Measurements from ENCODE around the gene HDAC4. TPM values are rescaled to one million over a fixed set of nuclear protein-coding genes. Genes with fewer than 3 reads are reported as not detected.

HDAC4 gene
- total RNA-seq, 1 experiment from 2014 or later, result 47.6 TPM

DNA sequence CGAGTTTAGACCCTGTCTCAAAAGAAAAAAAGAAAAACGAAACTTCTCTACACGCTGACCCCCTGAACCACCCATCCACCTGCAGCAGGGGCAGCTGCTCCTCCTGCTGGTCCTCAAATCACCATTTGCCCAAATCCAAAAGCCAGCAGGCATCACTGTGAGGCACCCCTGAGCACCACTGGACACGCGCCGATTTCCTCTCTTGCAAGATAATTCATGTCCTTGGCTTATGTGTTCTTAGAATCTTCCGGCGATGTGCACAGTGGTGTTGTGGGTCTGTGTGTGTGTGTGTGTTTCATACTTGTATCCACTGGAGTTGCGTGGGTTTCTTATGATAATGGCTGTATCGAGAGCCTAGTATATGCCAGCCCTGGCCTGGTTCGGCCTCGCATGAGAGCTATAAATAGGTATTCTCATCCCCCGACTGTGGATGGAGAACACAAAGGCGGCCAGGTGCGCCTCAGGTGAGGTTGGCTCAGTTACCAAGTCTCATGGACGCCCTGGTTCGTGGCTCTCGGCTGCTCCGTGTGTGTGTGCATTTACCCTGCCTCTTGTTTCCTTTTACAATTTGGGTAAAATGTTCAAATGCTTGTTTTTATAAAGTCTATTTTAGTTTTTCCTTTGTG is 235.5 kb downstream of the HDAC4 start (continued):
- TF ChIP-seq EGR1 (IDR thresholded peaks at IDR 0.05; ENCODE audit: low read depth) (no peak), ZNF274 (IDR thresholded peaks at IDR 0.05; ENCODE audit: low read depth, low read length) (no peak), TCF7L2 (IDR thresholded peaks at IDR 0.05; ENCODE audit: borderline replicate concordance, extremely low read depth, insufficient read depth, insufficient read length) (no peak)
- TF ChIP-seq, protein P1, sequence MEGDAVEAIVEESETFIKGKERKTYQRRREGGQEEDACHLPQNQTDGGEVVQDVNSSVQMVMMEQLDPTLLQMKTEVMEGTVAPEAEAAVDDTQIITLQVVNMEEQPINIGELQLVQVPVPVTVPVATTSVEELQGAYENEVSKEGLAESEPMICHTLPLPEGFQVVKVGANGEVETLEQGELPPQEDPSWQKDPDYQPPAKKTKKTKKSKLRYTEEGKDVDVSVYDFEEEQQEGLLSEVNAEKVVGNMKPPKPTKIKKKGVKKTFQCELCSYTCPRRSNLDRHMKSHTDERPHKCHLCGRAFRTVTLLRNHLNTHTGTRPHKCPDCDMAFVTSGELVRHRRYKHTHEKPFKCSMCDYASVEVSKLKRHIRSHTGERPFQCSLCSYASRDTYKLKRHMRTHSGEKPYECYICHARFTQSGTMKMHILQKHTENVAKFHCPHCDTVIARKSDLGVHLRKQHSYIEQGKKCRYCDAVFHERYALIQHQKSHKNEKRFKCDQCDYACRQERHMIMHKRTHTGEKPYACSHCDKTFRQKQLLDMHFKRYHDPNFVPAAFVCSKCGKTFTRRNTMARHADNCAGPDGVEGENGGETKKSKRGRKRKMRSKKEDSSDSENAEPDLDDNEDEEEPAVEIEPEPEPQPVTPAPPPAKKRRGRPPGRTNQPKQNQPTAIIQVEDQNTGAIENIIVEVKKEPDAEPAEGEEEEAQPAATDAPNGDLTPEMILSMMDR (IDR thresholded peaks at IDR 0.05 in 2 of 3, conservative IDR thresholded peaks at IDR 0.05 in 1 of 3; ENCODE audit: borderline replicate concordance in 1 of 3, insufficient read depth in 1 of 3, low read depth in 2 of 3, low read length in 2 of 3), result no peak

DNA sequence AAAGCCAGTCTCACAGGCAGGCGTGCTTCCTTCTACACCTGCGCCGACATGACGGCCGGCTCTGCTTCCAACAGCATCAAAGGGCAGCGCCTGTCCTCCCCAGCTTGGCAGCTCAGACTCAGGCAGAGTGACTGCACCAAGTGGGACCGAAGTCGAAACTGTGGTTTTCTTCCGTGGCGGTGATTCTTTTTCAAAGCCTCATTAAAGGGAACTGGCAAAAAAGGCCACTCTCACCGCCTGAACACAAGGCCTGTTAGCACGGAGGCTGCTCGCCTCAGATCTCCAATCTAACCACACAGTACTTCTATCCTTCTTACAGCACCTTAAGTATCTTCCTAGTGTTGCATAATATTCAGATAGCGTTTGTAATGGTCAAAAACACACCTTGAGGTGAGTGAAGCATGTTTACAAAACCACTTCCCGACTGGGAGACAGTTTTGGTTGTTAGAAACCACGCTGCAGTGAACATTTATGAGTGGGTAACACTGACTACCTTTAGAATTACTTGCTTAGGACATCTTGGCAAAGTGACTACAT is 236.4 kb downstream of the HDAC4 start:
- no peak for DNase-seq (ENCODE audit: low read depth, low spot score)

More for the DNA sequence above, 236.4 kb downstream of the HDAC4 start:
- ChIA-PET POLR2A (no interaction called here), CTCF (no interaction called here), RAD21 (ENCODE audit: low non-redundant PET in 1 of 2, low total read pairs in 2 of 2, uncharacterized antibody in 2 of 2, unreplicated experiment in 2 of 2) (no interaction called here)
- no peak overlapping the region for H3K27ac ChIP-seq (ENCODE audit: low read depth, low read length)
- no peak for ATAC-seq
- H4K20me1 ChIP-seq (ENCODE audit: insufficient read depth), result no peaks in the 10 kb centered on the region
- no peak overlapping the region for H3K4me2 ChIP-seq (ENCODE audit: low read length)
- no peak overlapping the region for H2AFZ ChIP-seq (ENCODE audit: low read depth, low read length, poor library complexity, severe bottlenecking)
- H3K9me2 ChIP-seq (ENCODE audit: insufficient read depth), result no peaks in the 10 kb centered on the region
- intact Hi-C loops (cut with micrococcal nuclease), result no loop called here
- TF ChIP-seq, protein P2, sequence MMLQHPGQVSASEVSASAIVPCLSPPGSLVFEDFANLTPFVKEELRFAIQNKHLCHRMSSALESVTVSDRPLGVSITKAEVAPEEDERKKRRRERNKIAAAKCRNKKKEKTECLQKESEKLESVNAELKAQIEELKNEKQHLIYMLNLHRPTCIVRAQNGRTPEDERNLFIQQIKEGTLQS (IDR thresholded peaks at IDR 0.05), result no peak
- no peak for TF ChIP-seq RAD21 (IDR thresholded peaks at IDR 0.05; ENCODE audit: low read depth)
- TF ChIP-seq, protein P1 (IDR thresholded peaks at IDR 0.05 in 2 of 3, conservative IDR thresholded peaks at IDR 0.05 in 1 of 3; ENCODE audit: borderline replicate concordance in 1 of 3, insufficient read depth in 1 of 3, low read depth in 2 of 3, low read length in 2 of 3), result no peak
- TF ChIP-seq ZNF274 (IDR thresholded peaks at IDR 0.05; ENCODE audit: low read depth, low read length), result no peak
- no peak for TF ChIP-seq ELF1 (IDR thresholded peaks at IDR 0.05; ENCODE audit: borderline replicate concordance, low read depth)
- no peak for TF ChIP-seq ZFX (IDR thresholded peaks at IDR 0.05)
- TF ChIP-seq POLR2A (IDR thresholded peaks at IDR 0.05; ENCODE audit: borderline replicate concordance, extremely low read depth, insufficient read depth, insufficient read length), result no peak
- TF ChIP-seq, protein P3, sequence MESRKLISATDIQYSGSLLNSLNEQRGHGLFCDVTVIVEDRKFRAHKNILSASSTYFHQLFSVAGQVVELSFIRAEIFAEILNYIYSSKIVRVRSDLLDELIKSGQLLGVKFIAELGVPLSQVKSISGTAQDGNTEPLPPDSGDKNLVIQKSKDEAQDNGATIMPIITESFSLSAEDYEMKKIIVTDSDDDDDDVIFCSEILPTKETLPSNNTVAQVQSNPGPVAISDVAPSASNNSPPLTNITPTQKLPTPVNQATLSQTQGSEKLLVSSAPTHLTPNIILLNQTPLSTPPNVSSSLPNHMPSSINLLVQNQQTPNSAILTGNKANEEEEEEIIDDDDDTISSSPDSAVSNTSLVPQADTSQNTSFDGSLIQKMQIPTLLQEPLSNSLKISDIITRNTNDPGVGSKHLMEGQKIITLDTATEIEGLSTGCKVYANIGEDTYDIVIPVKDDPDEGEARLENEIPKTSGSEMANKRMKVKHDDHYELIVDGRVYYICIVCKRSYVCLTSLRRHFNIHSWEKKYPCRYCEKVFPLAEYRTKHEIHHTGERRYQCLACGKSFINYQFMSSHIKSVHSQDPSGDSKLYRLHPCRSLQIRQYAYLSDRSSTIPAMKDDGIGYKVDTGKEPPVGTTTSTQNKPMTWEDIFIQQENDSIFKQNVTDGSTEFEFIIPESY (IDR thresholded peaks at IDR 0.05; ENCODE audit: extremely low read depth, insufficient replicate concordance, low read length), result no peak
- no peak for TF ChIP-seq EGR1 (IDR thresholded peaks at IDR 0.05; ENCODE audit: low read depth)
- no peak for TF ChIP-seq SP1 (IDR thresholded peaks at IDR 0.05; ENCODE audit: low read depth)
- H3K79me2 ChIP-seq (ENCODE audit: insufficient read depth, low read length), result no peaks in the 10 kb centered on the region
- H3K4me3 ChIP-seq (replicated peaks in 1 of 2; ENCODE audit: low read depth in 1 of 2, low read length in 2 of 2), result no peak overlapping the region
- BruUV-seq (replicated peaks), result no TSS peak
- no peak overlapping the region for H3K9ac ChIP-seq (ENCODE audit: low read length)
- no peaks in the 10 kb centered on the region for H3K4me1 ChIP-seq (ENCODE audit: control insufficient read depth in 1 of 2, insufficient read depth in 2 of 2, low read length in 2 of 2)
- H3K27me3 ChIP-seq (ENCODE audit: insufficient read depth, low read length), result no peaks in the 10 kb centered on the region
- no peaks in the 10 kb centered on the region for H3K9me3 ChIP-seq (ENCODE audit: control insufficient read depth in 1 of 2, insufficient read depth in 1 of 2, low read depth in 1 of 2, low read length in 2 of 2)
- peaks cover 0 to 2% of the 10 kb centered on the region in 2 experiments; a peak in 2 of 4 replicates for H3K36me3 ChIP-seq (ENCODE audit: control insufficient read depth in 1 of 2, insufficient read depth in 2 of 2, low read length in 2 of 2)
